SU-DHL-6 (cell line): Measurements from ENCODE around the gene AMH.

Experiments used
- H2AFZ ChIP-seq: fragments of 200-600 bp; sonication (generic); 2 replicates; pipeline ENCODE4 v1.6.1; 2014; ENCODE audit warnings: low read depth, mild to moderate bottlenecking, moderate library complexity, mixed read lengths, antibody characterized with exemption, low read length; ENCODE audit not compliant: severe bottlenecking
- H3F3A ChIP-seq: fragments of 200-600 bp; shearing (Covaris generic); 2 replicates; pipeline ENCODE4 v1.6.0; 2016; ENCODE audit warnings: antibody characterized with exemption, mild to moderate bottlenecking; ENCODE audit not compliant: insufficient read depth
- H3K27ac ChIP-seq: fragments of 200-600 bp; sonication (generic); 2 replicates; pipeline ENCODE4 v1.5.1; 2016; ENCODE audit warnings: low read depth, mild to moderate bottlenecking, low read length, moderate library complexity, mixed read lengths
- H3K27me3 ChIP-seq: fragments of 200-600 bp; sonication (generic), shearing (Covaris generic); 2 replicates; pipeline ENCODE4 v1.6.0; 2014; ENCODE audit warnings: mild to moderate bottlenecking, low read length
- H3K36me3 ChIP-seq: fragments of 200-600 bp; sonication (generic); 2 replicates; pipeline ENCODE4 v1.6.1; 2014; ENCODE audit warnings: mild to moderate bottlenecking, low read length, mixed read lengths
- H3K4me2 ChIP-seq: fragments of 300-600, 200-600 bp; shearing (Covaris generic), sonication (generic); 2 replicates; pipeline ENCODE4 v1.6.0; 2014; ENCODE audit warnings: low read length, low read depth, mild to moderate bottlenecking; ENCODE audit not compliant: poor library complexity, severe bottlenecking
- H3K4me3 ChIP-seq: fragments of 200-600 bp; sonication (generic); 2 replicates; pipeline ENCODE4 v1.5.1; 2014; ENCODE audit warnings: antibody characterized with exemption, low read length, mild to moderate bottlenecking, mixed read lengths; ENCODE audit not compliant: insufficient read depth, poor library complexity, severe bottlenecking
- H3K79me2 ChIP-seq: fragments of 200-600 bp; sonication (generic); 2 replicates; pipeline ENCODE4 v1.6.1; 2014; ENCODE audit warnings: mild to moderate bottlenecking, low read length, moderate library complexity; ENCODE audit not compliant: insufficient read depth
- H3K9ac ChIP-seq: fragments of 200-600 bp; sonication (generic); 2 replicates; pipeline ENCODE4 v1.7.0; 2014; ENCODE audit warnings: mild to moderate bottlenecking, low read length
- H3K9me2 ChIP-seq: fragments of 200-600 bp; sonication (generic); replicated peaks from 2 replicates; pipeline ENCODE4 v1.6.1; 2014; ENCODE audit warnings: low read length; ENCODE audit not compliant: insufficient read depth
- H3K9me3 ChIP-seq: fragments of 200-600 bp; sonication (generic); 2 replicates; pipeline ENCODE4 v1.6.1; 2014; ENCODE audit warnings: low read length, mixed read lengths; ENCODE audit not compliant: insufficient read depth
- H4K20me1 ChIP-seq: fragments of 200-600 bp; sonication (generic); 2 replicates; pipeline ENCODE4 v1.6.1; 2014; ENCODE audit warnings: low read depth, mild to moderate bottlenecking, antibody characterized with exemption, low read length, moderate library complexity, mixed read lengths
- CTCF ChIP-seq: fragments of 200-600 bp; sonication (generic); IDR thresholded peaks from one replicate; pipeline ENCODE4 v1.5.1; 2017; ENCODE audit warnings: antibody characterized with exemption, mild to moderate bottlenecking, low read length, moderate library complexity; ENCODE audit not compliant: insufficient read depth, poor library complexity, severe bottlenecking
- EZH2phosphoT487 ChIP-seq: fragments of 200-600 bp; sonication (generic), shearing (Covaris generic); conservative IDR thresholded peaks from 2 replicates; pipeline ENCODE4 v1.6.1; 2018; ENCODE audit warnings: mild to moderate bottlenecking, antibody characterized with exemption, low read length, moderate library complexity, mixed read lengths

The AMH gene

GRCh38 chr19:2243274-2244124 is 5.6 kb upstream of the AMH start:
- TF ChIP-seq EZH2phosphoT487 (no peak), CTCF (no peak)
- peaks cover 8% of the 10 kb centered on the region; the same call in 1 of the 2 replicates for H4K20me1 ChIP-seq
- H3K27ac ChIP-seq = no peak overlapping the region
- no peaks in the 10 kb centered on the region for H3K27me3 ChIP-seq
- H3K4me3 ChIP-seq = no peak overlapping the region
- no peaks in the 10 kb centered on the region for H3K36me3 ChIP-seq
- no peak overlapping the region for H2AFZ ChIP-seq
- no peak overlapping the region for H3K9ac ChIP-seq
- H3K79me2 ChIP-seq = peaks cover 52% of the 10 kb centered on the region
- no peak overlapping the region for H3K4me2 ChIP-seq
- 0 out of 2 replicates have a peak, but pooled peaks cover under 1% of the 10 kb centered on the region for H3F3A ChIP-seq
- H3K9me2 ChIP-seq = no peaks in the 10 kb centered on the region
- H3K9me3 ChIP-seq = no peaks in the 10 kb centered on the region

GRCh38 chr19:2244125-2244411 is 5.1 kb upstream of the AMH start:
- TF ChIP-seq EZH2phosphoT487 (no peak), CTCF (no peak)
- Histone ChIP-seq H3K4me3 (no peak overlapping the region), H4K20me1 (peaks cover 5% of the 10 kb centered on the region; the same call in 1 of the 2 replicates), H3F3A (0 out of 2 replicates have a peak, but pooled peaks cover 6% of the 10 kb centered on the region), H3K27me3 (no peaks in the 10 kb centered on the region), H3K36me3 (no peaks in the 10 kb centered on the region), H3K27ac (no peak overlapping the region), H3K79me2 (peaks cover 46% of the 10 kb centered on the region), H3K9me2 (no peaks in the 10 kb centered on the region), H2AFZ (no peak overlapping the region), H3K9ac (no peak overlapping the region), H3K4me2 (no peak overlapping the region), H3K9me3 (no peaks in the 10 kb centered on the region)

GRCh38 chr19:2244486-2244885 is 4.6 kb upstream of the AMH start:
- H4K20me1 ChIP-seq = peaks cover 3% of the 10 kb centered on the region; the same call in 1 of the 2 replicates
- 0 out of 2 replicates have a peak, but pooled peaks cover 6% of the 10 kb centered on the region for H3F3A ChIP-seq

More at GRCh38 chr19:2244486-2244885, 4.6 kb upstream of the AMH start:
- H3K27ac ChIP-seq = no peak overlapping the region
- no peaks in the 10 kb centered on the region for H3K27me3 ChIP-seq
- no peak for TF ChIP-seq EZH2phosphoT487
- no peak for TF ChIP-seq CTCF
- peaks cover 42% of the 10 kb centered on the region for H3K79me2 ChIP-seq
- no peaks in the 10 kb centered on the region for H3K9me3 ChIP-seq
- no peaks in the 10 kb centered on the region for H3K9me2 ChIP-seq
- H3K9ac ChIP-seq = no peak overlapping the region
- no peaks in the 10 kb centered on the region for H3K36me3 ChIP-seq
- no peak overlapping the region for H3K4me3 ChIP-seq
- H3K4me2 ChIP-seq = no peak overlapping the region
- H2AFZ ChIP-seq = no peak overlapping the region
